Activated T-helper 9 cell treated with anti-CD3 and anti-CD28 coated beads, Interleukin-2, amount 50 U/mL, for 16 hours (primary cell): ENCODE results near the gene ARID4B.
"Not testable (repeated sequence)": the region's sequence is repeated elsewhere in the genome, so short reads cannot be mapped to it uniquely, and the experiment has no call there.

ENCODE experiments used
- DNase-seq: peaks from one replicate; pipeline ENCODE4 v3.0.0-alpha.2; 2020; ENCODE audit warnings: low read depth

The ARID4B gene

GRCh38 chr1:235159930-235160329 is 168.0 kb downstream of the ARID4B start:
- DNase-seq, result not testable (repeated sequence)

GRCh38 chr1:235159284-235159683 is 168.7 kb downstream of the ARID4B start:
- not testable (repeated sequence) for DNase-seq

- DNase-seq, result no peak
These were observed 169.3 kb downstream of the ARID4B start for GRCh38 chr1:235158680-235159079.

GRCh38 chr1:235157150-235157549 is 170.8 kb downstream of the ARID4B start:
- DNase-seq, result no peak

GRCh38 chr1:235156740-235157139 is 171.2 kb downstream of the ARID4B start:
- DNase-seq, result no peak

GRCh38 chr1:235156265-235156664 is 171.7 kb downstream of the ARID4B start:
- no peak for DNase-seq

- no peak for DNase-seq
These were observed 175.7 kb downstream of the ARID4B start for GRCh38 chr1:235152235-235152634.

- DNase-seq, result no peak
These were observed 176.9 kb downstream of the ARID4B start for GRCh38 chr1:235151033-235151432.

GRCh38 chr1:235149824-235150223 is 178.2 kb downstream of the ARID4B start:
- DNase-seq, result no peak

GRCh38 chr1:235147269-235147668 is 180.7 kb downstream of the ARID4B start:
- DNase-seq, result no peak

GRCh38 chr1:235145639-235146038 is 182.3 kb downstream of the ARID4B start:
- DNase-seq, result no peak

GRCh38 chr1:235142991-235143390 is 185.0 kb downstream of the ARID4B start:
- DNase-seq, result no peak

- DNase-seq, result no peak
These were observed 188.7 kb downstream of the ARID4B start for GRCh38 chr1:235139315-235139714.

GRCh38 chr1:235138821-235139220 is 189.2 kb downstream of the ARID4B start:
- DNase-seq, result no peak

- no peak for DNase-seq
These were observed 191.9 kb downstream of the ARID4B start for GRCh38 chr1:235136111-235136510.

GRCh38 chr1:235134171-235134570 is 193.8 kb downstream of the ARID4B start:
- DNase-seq, result no peak

- no peak for DNase-seq
These were observed 194.9 kb downstream of the ARID4B start for GRCh38 chr1:235133086-235133485.

GRCh38 chr1:235131961-235132360 is 196.0 kb downstream of the ARID4B start:
- DNase-seq, result no peak

GRCh38 chr1:235130766-235131270 is 197.2 kb downstream of the ARID4B start:
- no peak for DNase-seq

GRCh38 chr1:235129774-235130570 is 198.0 kb downstream of the ARID4B start:
- no peak for DNase-seq

- peak; percentile 91 for DNase-seq
These were observed 199.3 kb downstream of the ARID4B start, which contains the start of gene TOMM20 for GRCh38 chr1:235128456-235129328. Gene TOMM20 (minus strand): TSS chr1:235128837. CDS start chr1:235128715, 122 bp downstream.

GRCh38 chr1:235127732-235128455 is 200.1 kb downstream of the ARID4B start:
- no peak for DNase-seq
